ENCODE results near the gene GSE1.

GRCh38 chr16:85704900-85705846 is 92.1 kb downstream of the GSE1 start:
- no peak for TF ChIP-seq CTCF (conservative IDR thresholded peaks at IDR 0.05 in 1 of 2, IDR thresholded peaks at IDR 0.05 in 1 of 2; ENCODE audit: extremely low read depth in 1 of 2, insufficient read depth in 1 of 2, low read depth in 1 of 2, low read length in 2 of 2)
- TF ChIP-seq EZH2 (IDR thresholded peaks at IDR 0.05; ENCODE audit: borderline replicate concordance, low read length): no peak

Data from mammary epithelial cell (primary cell).